ENCODE data around the gene SORBS1.

SORBS1 gene

GRCh38 chr10:95413588-95413987, 147.6 kb downstream of the SORBS1 start:
- TF ChIP-seq SPI1 (IDR thresholded peaks at IDR 0.05; ENCODE audit: borderline replicate concordance, low read depth) (no peak), POLR2AphosphoS5 (IDR thresholded peaks at IDR 0.05; ENCODE audit: low read depth) (no peak), REST (IDR thresholded peaks at IDR 0.05; ENCODE audit: insufficient replicate concordance, low read depth) (no peak), CTCF (IDR thresholded peaks at IDR 0.05; ENCODE audit: insufficient read depth, low read length) (no peak), GABPA (IDR thresholded peaks at IDR 0.05; ENCODE audit: low read depth) (no peak)
- Histone ChIP-seq H3K27me3 (ENCODE audit: insufficient read depth, poor library complexity, severe bottlenecking) (no peaks in the 10 kb centered on the region), H3K27ac (replicated peaks) (no peak overlapping the region), H3K4me3 (replicated peaks; ENCODE audit: insufficient read depth, low read length) (no peak overlapping the region)
- no peak for DNase-seq (ENCODE audit: low read depth in 1 of 2, low spot score in 1 of 2)

GRCh38 chr10:95411635-95412034, 149.5 kb downstream of the SORBS1 start:
- Histone ChIP-seq H3K27ac (replicated peaks) (no peak overlapping the region), H3K4me3 (replicated peaks; ENCODE audit: insufficient read depth, low read length) (no peak overlapping the region), H3K27me3 (ENCODE audit: insufficient read depth, poor library complexity, severe bottlenecking) (no peaks in the 10 kb centered on the region)
- DNase-seq (ENCODE audit: low read depth in 1 of 2, low spot score in 1 of 2): no peak
- peak; percentile 86 for TF ChIP-seq REST (IDR thresholded peaks at IDR 0.05; ENCODE audit: insufficient replicate concordance, low read depth)
- no peak for TF ChIP-seq SPI1 (IDR thresholded peaks at IDR 0.05; ENCODE audit: borderline replicate concordance, low read depth)

- H3K27ac ChIP-seq (replicated peaks): no peak overlapping the region
These were observed 151.9 kb downstream of the SORBS1 start for GRCh38 chr10:95408983-95409873.

More at GRCh38 chr10:95408983-95409873, 151.9 kb downstream of the SORBS1 start:
- TF ChIP-seq CTCF (IDR thresholded peaks at IDR 0.05; ENCODE audit: insufficient read depth, low read length) (no peak), POLR2AphosphoS5 (IDR thresholded peaks at IDR 0.05; ENCODE audit: low read depth) (no peak), REST (IDR thresholded peaks at IDR 0.05; ENCODE audit: insufficient replicate concordance, low read depth) (no peak), GABPA (IDR thresholded peaks at IDR 0.05; ENCODE audit: low read depth) (no peak), SPI1 (IDR thresholded peaks at IDR 0.05; ENCODE audit: borderline replicate concordance, low read depth) (no peak)
- no peak overlapping the region for H3K4me3 ChIP-seq (replicated peaks; ENCODE audit: insufficient read depth, low read length)
- no peak for DNase-seq (ENCODE audit: low read depth in 1 of 2, low spot score in 1 of 2)
- no peaks in the 10 kb centered on the region for H3K27me3 ChIP-seq (ENCODE audit: insufficient read depth, poor library complexity, severe bottlenecking)
